ENCODE results near the gene ATP11A.
"Not testable (repeated sequence)": the region's sequence is repeated elsewhere in the genome, so short reads cannot be mapped to it uniquely, and the experiment has no call there.

GRCh38 chr13:112865478-112865877 is 175.6 kb downstream of the ATP11A start:
- TF ChIP-seq, protein P1, sequence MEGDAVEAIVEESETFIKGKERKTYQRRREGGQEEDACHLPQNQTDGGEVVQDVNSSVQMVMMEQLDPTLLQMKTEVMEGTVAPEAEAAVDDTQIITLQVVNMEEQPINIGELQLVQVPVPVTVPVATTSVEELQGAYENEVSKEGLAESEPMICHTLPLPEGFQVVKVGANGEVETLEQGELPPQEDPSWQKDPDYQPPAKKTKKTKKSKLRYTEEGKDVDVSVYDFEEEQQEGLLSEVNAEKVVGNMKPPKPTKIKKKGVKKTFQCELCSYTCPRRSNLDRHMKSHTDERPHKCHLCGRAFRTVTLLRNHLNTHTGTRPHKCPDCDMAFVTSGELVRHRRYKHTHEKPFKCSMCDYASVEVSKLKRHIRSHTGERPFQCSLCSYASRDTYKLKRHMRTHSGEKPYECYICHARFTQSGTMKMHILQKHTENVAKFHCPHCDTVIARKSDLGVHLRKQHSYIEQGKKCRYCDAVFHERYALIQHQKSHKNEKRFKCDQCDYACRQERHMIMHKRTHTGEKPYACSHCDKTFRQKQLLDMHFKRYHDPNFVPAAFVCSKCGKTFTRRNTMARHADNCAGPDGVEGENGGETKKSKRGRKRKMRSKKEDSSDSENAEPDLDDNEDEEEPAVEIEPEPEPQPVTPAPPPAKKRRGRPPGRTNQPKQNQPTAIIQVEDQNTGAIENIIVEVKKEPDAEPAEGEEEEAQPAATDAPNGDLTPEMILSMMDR (IDR thresholded peaks at IDR 0.05; ENCODE audit: poor library complexity) = not testable (repeated sequence)
- not testable (repeated sequence) for TF ChIP-seq EZH2 (IDR thresholded peaks at IDR 0.05; ENCODE audit: borderline replicate concordance)
